Testis (tissue), 2 donors: ENCODE measurements around the gene SHC4.

Experiments
- CTCF ChIP-seq, 3 experiments: fragments of 450-650 bp in 2 of 3; fragments of 200-600 bp in 1 of 3; sonication (generic) in 1 of 3; IDR thresholded peaks; one replicate each; pipeline ENCODE4 v1.5.1; 2016 to 2019; ENCODE audit warnings: antibody characterized with exemption in 3 of 3, mild to moderate bottlenecking in 2 of 3, moderate library complexity in 1 of 3
- POLR2A ChIP-seq: fragments of 450-650 bp; IDR thresholded peaks from one replicate; pipeline ENCODE4 v1.6.1; 2017; ENCODE audit warnings: antibody characterized with exemption, mild to moderate bottlenecking, moderate library complexity

- no peak for TF ChIP-seq CTCF (IDR thresholded peaks at IDR 0.05)
- TF ChIP-seq POLR2A = no peak
Measured at GRCh38 chr15:48891232-48891765, 72.4 kb downstream of the SHC4 start.
